Activated CD4-positive, alpha-beta T cell treated with anti-CD3 and anti-CD28 coated beads, Interleukin-2, amount 50 U/mL, for 24 hours (primary cell): ENCODE data around the gene SND1.

Experiments used
- DNase-seq, 2 donors: peaks; one replicate each; pipeline ENCODE4 v3.0.0-alpha.2; 2020; ENCODE audit warnings: low read depth in 1 of 2, low spot score in 1 of 2

The SND1 gene

GRCh38 chr7:127764681-127765080 lies 112.7 kb downstream of the SND1 start:
- DNase-seq, result no peak

GRCh38 chr7:127765150-127765549 lies 113.2 kb downstream of the SND1 start:
- DNase-seq, result no peak

GRCh38 chr7:127766831-127767459 lies 115.0 kb downstream of the SND1 start:
- DNase-seq, result no peak

GRCh38 chr7:127768241-127768640 lies 116.2 kb downstream of the SND1 start:
- DNase-seq, result no peak

GRCh38 chr7:127769137-127769536 lies 117.1 kb downstream of the SND1 start:
- no peak for DNase-seq

GRCh38 chr7:127769696-127770400 lies 117.9 kb downstream of the SND1 start:
- no peak for DNase-seq

GRCh38 chr7:127770885-127771284 lies 118.9 kb downstream of the SND1 start:
- DNase-seq, result no peak

GRCh38 chr7:127771707-127772106 lies 119.7 kb downstream of the SND1 start:
- DNase-seq, result no peak

- DNase-seq, result no peak
Observed at GRCh38 chr7:127776776-127777386, 124.9 kb downstream of the SND1 start.

GRCh38 chr7:127780489-127780888 lies 128.5 kb downstream of the SND1 start:
- DNase-seq, result no peak

- no peak for DNase-seq
Observed at GRCh38 chr7:127781081-127781480, 129.1 kb downstream of the SND1 start.

GRCh38 chr7:127782075-127782474 lies 130.1 kb downstream of the SND1 start:
- no peak for DNase-seq

- DNase-seq, result no peak
Observed at GRCh38 chr7:127782654-127783559, 130.9 kb downstream of the SND1 start.

- no peak for DNase-seq
Observed at GRCh38 chr7:127786184-127786583, 134.2 kb downstream of the SND1 start.

- no peak for DNase-seq
Observed at GRCh38 chr7:127789031-127789430, 137.0 kb downstream of the SND1 start.

- DNase-seq, result no peak
Observed at GRCh38 chr7:127791446-127792189, 139.6 kb downstream of the SND1 start.

GRCh38 chr7:127792528-127793342 lies 140.7 kb downstream of the SND1 start:
- peak in 1 of 2 donors; percentile 12 for DNase-seq

GRCh38 chr7:127793582-127793981 lies 141.6 kb downstream of the SND1 start:
- no peak for DNase-seq

- no peak for DNase-seq
Observed at GRCh38 chr7:127794136-127794535, 142.1 kb downstream of the SND1 start.

GRCh38 chr7:127794551-127794950 lies 142.6 kb downstream of the SND1 start:
- no peak for DNase-seq
